ENCODE results near the gene CEP290. TPM values are rescaled to one million over a fixed set of nuclear protein-coding genes. Genes with fewer than 3 reads are reported as not detected.
A peak's percentile ranks its signal among the peaks of the same experiment; 100 is the strongest.

The CEP290 gene
- total RNA-seq, 1 experiment from 2014 or later = 9.6 TPM

DNA sequence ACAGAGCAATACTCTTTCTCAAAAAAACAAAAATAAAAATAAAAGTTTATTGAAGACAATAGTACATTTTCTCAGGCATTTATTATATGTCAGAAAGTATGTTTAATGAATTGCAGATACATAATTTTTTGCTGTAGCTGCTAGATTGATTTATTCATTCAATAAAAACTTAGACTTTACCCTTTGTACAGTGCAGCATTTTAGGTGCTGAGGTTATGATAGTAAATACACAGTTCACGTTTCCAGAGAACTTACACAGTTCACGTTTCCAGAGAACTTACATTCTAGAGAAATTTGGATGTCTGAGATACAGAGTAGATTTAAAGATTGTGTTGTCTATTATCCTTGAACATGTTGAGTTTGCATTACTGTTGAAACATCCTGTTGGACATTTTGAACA is 25.5 kb upstream of the CEP290 start:
- Mint-ChIP-seq H3K27ac (no peak overlapping the region), H3K27me3 (ENCODE audit: low read depth) (no peaks in the 10 kb centered on the region), H3K4me1 (peaks cover 8% of the 10 kb centered on the region), H3K36me3 (peaks cover 33% of the 10 kb centered on the region), H3K4me3 (no peak overlapping the region), H3K9me3 (no peaks in the 10 kb centered on the region)
- POLR2A ChIA-PET = no interaction called here
- CTCF ChIA-PET = no interaction called here
- ATAC-seq = no peak
- TF ChIP-seq, protein P1, sequence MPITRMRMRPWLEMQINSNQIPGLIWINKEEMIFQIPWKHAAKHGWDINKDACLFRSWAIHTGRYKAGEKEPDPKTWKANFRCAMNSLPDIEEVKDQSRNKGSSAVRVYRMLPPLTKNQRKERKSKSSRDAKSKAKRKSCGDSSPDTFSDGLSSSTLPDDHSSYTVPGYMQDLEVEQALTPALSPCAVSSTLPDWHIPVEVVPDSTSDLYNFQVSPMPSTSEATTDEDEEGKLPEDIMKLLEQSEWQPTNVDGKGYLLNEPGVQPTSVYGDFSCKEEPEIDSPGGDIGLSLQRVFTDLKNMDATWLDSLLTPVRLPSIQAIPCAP (CRISPR knock-in tag; IDR thresholded peaks at IDR 0.05) = no peak
- TF ChIP-seq, protein P2, sequence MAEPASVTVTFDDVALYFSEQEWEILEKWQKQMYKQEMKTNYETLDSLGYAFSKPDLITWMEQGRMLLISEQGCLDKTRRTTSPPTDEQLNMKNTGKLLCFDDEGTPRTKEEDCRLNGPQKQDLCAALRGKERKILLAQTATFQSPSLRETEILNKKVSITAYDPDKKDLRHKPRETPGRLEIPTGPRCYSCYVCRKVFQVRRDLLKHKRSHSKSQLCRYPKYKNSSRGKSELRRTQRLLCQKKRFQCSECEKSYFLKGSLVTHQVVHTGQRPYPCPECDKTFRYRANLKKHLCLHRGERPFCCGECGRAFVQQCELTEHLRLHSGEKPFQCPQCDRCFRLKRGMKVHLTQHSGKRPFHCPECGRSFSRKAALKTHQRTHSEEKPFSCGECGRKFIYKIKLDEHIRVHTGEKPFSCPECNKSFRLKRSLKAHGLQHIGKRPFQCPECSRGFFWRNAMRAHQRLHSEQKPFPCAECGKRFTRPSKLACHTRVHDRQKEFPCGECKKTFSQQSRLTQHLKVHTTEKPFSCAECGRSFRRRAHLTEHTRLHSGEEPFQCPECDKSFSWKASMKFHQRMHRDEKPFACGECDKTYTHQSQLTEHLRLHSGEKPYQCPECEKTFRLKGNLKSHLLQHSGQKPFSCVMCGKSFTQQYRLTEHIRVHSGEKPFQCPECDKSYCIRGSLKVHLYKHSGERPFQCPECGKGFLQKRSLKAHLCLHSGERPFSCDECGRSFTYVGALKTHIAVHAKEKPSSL (CRISPR knock-in tag; conservative IDR thresholded peaks at IDR 0.05) = no peak
- TF ChIP-seq ZNF317 (CRISPR knock-in tag; IDR thresholded peaks at IDR 0.05; ENCODE audit: borderline replicate concordance, low read depth) = no peak
- TF ChIP-seq FOXK1 (CRISPR knock-in tag; IDR thresholded peaks at IDR 0.05) = no peak
- TF ChIP-seq, protein P3, sequence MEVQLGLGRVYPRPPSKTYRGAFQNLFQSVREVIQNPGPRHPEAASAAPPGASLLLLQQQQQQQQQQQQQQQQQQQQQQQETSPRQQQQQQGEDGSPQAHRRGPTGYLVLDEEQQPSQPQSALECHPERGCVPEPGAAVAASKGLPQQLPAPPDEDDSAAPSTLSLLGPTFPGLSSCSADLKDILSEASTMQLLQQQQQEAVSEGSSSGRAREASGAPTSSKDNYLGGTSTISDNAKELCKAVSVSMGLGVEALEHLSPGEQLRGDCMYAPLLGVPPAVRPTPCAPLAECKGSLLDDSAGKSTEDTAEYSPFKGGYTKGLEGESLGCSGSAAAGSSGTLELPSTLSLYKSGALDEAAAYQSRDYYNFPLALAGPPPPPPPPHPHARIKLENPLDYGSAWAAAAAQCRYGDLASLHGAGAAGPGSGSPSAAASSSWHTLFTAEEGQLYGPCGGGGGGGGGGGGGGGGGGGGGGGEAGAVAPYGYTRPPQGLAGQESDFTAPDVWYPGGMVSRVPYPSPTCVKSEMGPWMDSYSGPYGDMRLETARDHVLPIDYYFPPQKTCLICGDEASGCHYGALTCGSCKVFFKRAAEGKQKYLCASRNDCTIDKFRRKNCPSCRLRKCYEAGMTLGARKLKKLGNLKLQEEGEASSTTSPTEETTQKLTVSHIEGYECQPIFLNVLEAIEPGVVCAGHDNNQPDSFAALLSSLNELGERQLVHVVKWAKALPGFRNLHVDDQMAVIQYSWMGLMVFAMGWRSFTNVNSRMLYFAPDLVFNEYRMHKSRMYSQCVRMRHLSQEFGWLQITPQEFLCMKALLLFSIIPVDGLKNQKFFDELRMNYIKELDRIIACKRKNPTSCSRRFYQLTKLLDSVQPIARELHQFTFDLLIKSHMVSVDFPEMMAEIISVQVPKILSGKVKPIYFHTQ (CRISPR knock-in tag; IDR thresholded peaks at IDR 0.05) = no peak
- no peak for TF ChIP-seq ZNF671 (CRISPR knock-in tag; IDR thresholded peaks at IDR 0.05)
- no peak for TF ChIP-seq ZNF121 (CRISPR knock-in tag; IDR thresholded peaks at IDR 0.05)
- no peak for TF ChIP-seq RORB (CRISPR knock-in tag; IDR thresholded peaks at IDR 0.05)
- TF ChIP-seq EMX1 (CRISPR knock-in tag; IDR thresholded peaks at IDR 0.05) = no peak
- no peak for TF ChIP-seq NR1H2 (CRISPR knock-in tag; IDR thresholded peaks at IDR 0.05)
- TF ChIP-seq, protein P4, sequence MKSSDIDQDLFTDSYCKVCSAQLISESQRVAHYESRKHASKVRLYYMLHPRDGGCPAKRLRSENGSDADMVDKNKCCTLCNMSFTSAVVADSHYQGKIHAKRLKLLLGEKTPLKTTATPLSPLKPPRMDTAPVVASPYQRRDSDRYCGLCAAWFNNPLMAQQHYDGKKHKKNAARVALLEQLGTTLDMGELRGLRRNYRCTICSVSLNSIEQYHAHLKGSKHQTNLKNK (CRISPR knock-in tag; IDR thresholded peaks at IDR 0.05) = no peak
- TF ChIP-seq KAT7 (CRISPR knock-in tag; IDR thresholded peaks at IDR 0.05; ENCODE audit: borderline replicate concordance) = no peak
- TF ChIP-seq TP53 (CRISPR knock-in tag; IDR thresholded peaks at IDR 0.05) = no peak
- no peak for TF ChIP-seq NFATC4 (CRISPR knock-in tag; IDR thresholded peaks at IDR 0.05)
- TF ChIP-seq CBFB (CRISPR knock-in tag; IDR thresholded peaks at IDR 0.05; ENCODE audit: low read depth) = no peak
- TF ChIP-seq, protein P5, sequence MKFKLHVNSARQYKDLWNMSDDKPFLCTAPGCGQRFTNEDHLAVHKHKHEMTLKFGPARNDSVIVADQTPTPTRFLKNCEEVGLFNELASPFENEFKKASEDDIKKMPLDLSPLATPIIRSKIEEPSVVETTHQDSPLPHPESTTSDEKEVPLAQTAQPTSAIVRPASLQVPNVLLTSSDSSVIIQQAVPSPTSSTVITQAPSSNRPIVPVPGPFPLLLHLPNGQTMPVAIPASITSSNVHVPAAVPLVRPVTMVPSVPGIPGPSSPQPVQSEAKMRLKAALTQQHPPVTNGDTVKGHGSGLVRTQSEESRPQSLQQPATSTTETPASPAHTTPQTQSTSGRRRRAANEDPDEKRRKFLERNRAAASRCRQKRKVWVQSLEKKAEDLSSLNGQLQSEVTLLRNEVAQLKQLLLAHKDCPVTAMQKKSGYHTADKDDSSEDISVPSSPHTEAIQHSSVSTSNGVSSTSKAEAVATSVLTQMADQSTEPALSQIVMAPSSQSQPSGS (CRISPR knock-in tag; IDR thresholded peaks at IDR 0.05; ENCODE audit: borderline replicate concordance, low read depth) = no peak
- no peak for DNase-seq (ENCODE audit: low spot score)

DNA sequence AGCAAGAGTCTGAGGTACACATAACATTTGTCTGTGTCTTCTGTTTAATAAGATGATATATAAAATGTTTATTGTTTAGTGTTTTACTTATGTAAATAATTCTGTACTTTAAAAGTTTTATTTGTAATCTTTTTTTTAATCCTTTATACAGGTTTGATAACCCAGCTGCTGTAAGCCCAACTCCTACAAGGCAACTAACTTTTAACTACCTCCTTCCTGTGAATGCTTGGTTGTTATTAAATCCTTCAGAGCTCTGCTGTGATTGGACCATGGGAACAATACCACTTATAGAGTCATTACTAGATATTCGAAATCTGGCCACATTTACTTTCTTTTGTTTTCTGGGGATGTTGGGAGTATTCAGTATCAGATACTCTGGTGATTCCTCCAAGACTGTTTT is 24.3 kb upstream of the CEP290 start:
- peaks cover 33% of the 10 kb centered on the region for H3K36me3 Mint-ChIP-seq
- CTCF ChIA-PET = no interaction called here
- TF ChIP-seq, protein P6, sequence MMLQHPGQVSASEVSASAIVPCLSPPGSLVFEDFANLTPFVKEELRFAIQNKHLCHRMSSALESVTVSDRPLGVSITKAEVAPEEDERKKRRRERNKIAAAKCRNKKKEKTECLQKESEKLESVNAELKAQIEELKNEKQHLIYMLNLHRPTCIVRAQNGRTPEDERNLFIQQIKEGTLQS (CRISPR knock-in tag; conservative IDR thresholded peaks at IDR 0.05) = no peak
- TF ChIP-seq, protein P7, sequence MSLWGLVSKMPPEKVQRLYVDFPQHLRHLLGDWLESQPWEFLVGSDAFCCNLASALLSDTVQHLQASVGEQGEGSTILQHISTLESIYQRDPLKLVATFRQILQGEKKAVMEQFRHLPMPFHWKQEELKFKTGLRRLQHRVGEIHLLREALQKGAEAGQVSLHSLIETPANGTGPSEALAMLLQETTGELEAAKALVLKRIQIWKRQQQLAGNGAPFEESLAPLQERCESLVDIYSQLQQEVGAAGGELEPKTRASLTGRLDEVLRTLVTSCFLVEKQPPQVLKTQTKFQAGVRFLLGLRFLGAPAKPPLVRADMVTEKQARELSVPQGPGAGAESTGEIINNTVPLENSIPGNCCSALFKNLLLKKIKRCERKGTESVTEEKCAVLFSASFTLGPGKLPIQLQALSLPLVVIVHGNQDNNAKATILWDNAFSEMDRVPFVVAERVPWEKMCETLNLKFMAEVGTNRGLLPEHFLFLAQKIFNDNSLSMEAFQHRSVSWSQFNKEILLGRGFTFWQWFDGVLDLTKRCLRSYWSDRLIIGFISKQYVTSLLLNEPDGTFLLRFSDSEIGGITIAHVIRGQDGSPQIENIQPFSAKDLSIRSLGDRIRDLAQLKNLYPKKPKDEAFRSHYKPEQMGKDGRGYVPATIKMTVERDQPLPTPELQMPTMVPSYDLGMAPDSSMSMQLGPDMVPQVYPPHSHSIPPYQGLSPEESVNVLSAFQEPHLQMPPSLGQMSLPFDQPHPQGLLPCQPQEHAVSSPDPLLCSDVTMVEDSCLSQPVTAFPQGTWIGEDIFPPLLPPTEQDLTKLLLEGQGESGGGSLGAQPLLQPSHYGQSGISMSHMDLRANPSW (CRISPR knock-in tag; conservative IDR thresholded peaks at IDR 0.05; ENCODE audit: low read depth) = no peak
- TF ChIP-seq NFE2L1 (CRISPR knock-in tag; IDR thresholded peaks at IDR 0.05) = no peak
- no peak for TF ChIP-seq RELA (CRISPR knock-in tag; IDR thresholded peaks at IDR 0.05; ENCODE audit: borderline replicate concordance)
- TF ChIP-seq CBFB (CRISPR knock-in tag; IDR thresholded peaks at IDR 0.05; ENCODE audit: low read depth) = no peak
- no peak for TF ChIP-seq GTF2I (CRISPR knock-in tag; conservative IDR thresholded peaks at IDR 0.05)
- TF ChIP-seq, protein P2 (CRISPR knock-in tag; conservative IDR thresholded peaks at IDR 0.05) = no peak
- TF ChIP-seq, protein P8, sequence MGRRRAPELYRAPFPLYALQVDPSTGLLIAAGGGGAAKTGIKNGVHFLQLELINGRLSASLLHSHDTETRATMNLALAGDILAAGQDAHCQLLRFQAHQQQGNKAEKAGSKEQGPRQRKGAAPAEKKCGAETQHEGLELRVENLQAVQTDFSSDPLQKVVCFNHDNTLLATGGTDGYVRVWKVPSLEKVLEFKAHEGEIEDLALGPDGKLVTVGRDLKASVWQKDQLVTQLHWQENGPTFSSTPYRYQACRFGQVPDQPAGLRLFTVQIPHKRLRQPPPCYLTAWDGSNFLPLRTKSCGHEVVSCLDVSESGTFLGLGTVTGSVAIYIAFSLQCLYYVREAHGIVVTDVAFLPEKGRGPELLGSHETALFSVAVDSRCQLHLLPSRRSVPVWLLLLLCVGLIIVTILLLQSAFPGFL (CRISPR knock-in tag; IDR thresholded peaks at IDR 0.05; ENCODE audit: borderline replicate concordance) = no peak

More for the DNA sequence above, 24.3 kb upstream of the CEP290 start:
- ATAC-seq (no peak), DNase-seq (ENCODE audit: low spot score) (no peak)
- Mint-ChIP-seq H3K27me3 (ENCODE audit: low read depth) (no peaks in the 10 kb centered on the region), H3K27ac (peak overlapping the region; percentile 19; the same call in 1 of the 2 replicates), H3K9me3 (no peaks in the 10 kb centered on the region), H3K4me1 (peaks cover 17% of the 10 kb centered on the region), H3K4me3 (no peak overlapping the region)
- POLR2A ChIA-PET = no interaction called here

All from WTC11 (cell line).